Brain microvascular endothelial cell (primary cell): ENCODE measurements around the gene DLGAP1.
"Not testable (repeated sequence)": the region's sequence is repeated elsewhere in the genome, so short reads cannot be mapped to it uniquely, and the experiment has no call there.

ENCODE experiments used
- DNase-seq: peaks from one replicate; pipeline ENCODE4 v3.0.0-alpha.2; 2020
- H3K27ac ChIP-seq: fragments of 250-450 bp; sonication (Bioruptor Pico); 2 replicates; pipeline ENCODE4 v1.5.1; 2020; ENCODE audit warnings: mild to moderate bottlenecking, moderate library complexity
- H3K27me3 ChIP-seq: fragments of 250-450 bp; sonication (Bioruptor Pico); replicated peaks from 2 replicates; pipeline ENCODE4 v1.5.1; 2020; ENCODE audit warnings: mild to moderate bottlenecking
- H3K36me3 ChIP-seq: fragments of 250-450 bp; sonication (Bioruptor Pico); replicated peaks from 2 replicates; pipeline ENCODE4 v1.5.1; 2020; ENCODE audit warnings: mild to moderate bottlenecking
- H3K4me3 ChIP-seq: 2 replicates; pipeline ENCODE4 v1.5.1; 2011; ENCODE audit warnings: low read depth, mild to moderate bottlenecking, control low read depth, low read length, moderate library complexity
- in situ Hi-C: cut with HindIII; loops from 2 replicates; pipeline ENCODE4 v1.10.0; 2017; ENCODE audit warnings: low sequenced_read_pairs, low pct_ligation_motif_present
- TF ChIP-seq, protein P1 (sequence below): IDR thresholded peaks from 2 replicates; pipeline ENCODE4 v1.5.1; 2011; ENCODE audit warnings: low read depth, mild to moderate bottlenecking, moderate library complexity, low read length, control low read depth, inconsistent platforms; ENCODE audit errors: missing control alignments

DLGAP1 gene

DNA sequence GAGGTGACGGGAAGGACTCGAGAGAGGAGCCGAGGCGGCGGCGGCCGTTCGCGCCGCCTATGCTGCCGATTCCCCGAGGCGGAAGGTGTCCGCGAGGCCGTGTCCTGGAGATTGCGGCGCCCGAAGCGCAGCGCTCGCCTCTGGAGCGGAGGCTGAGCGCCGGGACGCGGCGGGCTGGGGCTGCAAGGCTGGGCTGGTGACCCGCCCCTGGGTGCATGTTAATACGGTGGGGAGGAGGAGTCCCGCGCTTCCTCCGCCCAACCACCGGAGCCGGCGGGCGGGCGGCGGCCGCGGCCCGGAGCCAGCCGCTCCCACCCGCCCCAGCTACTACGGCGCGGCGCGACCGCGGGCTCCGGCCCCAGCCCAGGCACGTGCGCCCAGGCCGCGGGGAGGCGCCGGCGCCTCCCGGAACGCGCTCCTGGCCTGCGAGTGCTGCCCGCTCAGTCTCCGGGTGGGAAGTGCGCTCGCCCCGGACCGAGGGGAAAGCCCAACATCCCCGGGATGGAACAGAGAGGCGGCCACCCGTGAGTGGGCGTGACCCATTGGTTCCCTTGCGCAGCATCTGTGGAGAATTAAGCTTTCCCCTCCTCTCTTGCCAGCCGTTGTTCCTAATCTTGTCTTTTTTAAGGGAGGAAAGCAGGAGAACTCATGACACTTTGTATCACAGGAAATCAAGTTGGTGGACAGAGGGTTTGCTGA lies at the start of gene DLGAP1:
Gene DLGAP1 (minus strand): TSS at position 195 of the 699 bp plus-strand sequence.
- peak within 1 kb of the TSS; percentile 31 for H3K4me3 ChIP-seq
- in situ Hi-C loops: no loop called here

DNA sequence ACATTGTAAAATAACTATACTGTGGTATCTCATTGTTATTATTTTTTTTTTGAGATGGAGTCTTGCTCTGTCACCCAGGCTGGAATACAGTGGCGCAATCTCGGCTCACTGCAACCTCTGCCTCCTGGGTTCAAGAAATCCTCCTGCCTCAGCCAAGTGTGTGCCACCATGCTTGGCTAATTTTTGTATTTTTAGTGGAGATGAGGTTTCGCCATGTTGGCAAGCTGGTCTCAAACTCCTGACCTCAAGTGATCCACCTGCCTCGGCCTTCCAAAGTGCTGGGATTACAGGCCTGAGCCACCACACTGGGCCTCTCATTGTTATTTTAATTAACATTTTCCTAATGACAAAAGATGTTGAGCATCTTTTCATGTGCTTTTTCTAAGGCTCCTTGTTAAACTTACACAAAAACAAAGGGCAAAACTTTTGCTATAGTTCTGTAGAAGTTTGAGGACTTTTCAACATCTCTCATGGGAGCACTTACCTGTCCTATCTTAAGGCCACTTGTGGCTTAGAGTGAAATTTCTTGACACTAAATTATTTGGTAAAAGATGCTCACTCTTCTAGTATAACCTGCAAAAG lies 39.7 kb upstream of the DLGAP1 start:
- H3K4me3 ChIP-seq, in situ Hi-C loops, DNase-seq, H3K36me3 ChIP-seq, H3K27ac ChIP-seq, H3K27me3 ChIP-seq: not testable (repeated sequence)

More for the DNA sequence above, at the start of gene DLGAP1:
- TF ChIP-seq, protein P1, sequence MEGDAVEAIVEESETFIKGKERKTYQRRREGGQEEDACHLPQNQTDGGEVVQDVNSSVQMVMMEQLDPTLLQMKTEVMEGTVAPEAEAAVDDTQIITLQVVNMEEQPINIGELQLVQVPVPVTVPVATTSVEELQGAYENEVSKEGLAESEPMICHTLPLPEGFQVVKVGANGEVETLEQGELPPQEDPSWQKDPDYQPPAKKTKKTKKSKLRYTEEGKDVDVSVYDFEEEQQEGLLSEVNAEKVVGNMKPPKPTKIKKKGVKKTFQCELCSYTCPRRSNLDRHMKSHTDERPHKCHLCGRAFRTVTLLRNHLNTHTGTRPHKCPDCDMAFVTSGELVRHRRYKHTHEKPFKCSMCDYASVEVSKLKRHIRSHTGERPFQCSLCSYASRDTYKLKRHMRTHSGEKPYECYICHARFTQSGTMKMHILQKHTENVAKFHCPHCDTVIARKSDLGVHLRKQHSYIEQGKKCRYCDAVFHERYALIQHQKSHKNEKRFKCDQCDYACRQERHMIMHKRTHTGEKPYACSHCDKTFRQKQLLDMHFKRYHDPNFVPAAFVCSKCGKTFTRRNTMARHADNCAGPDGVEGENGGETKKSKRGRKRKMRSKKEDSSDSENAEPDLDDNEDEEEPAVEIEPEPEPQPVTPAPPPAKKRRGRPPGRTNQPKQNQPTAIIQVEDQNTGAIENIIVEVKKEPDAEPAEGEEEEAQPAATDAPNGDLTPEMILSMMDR: no peak
- DNase-seq: peak; percentile 2
- no peak within 1 kb of the TSS for H3K27ac ChIP-seq
- no peaks in the 10 kb centered on the region for H3K36me3 ChIP-seq
- H3K27me3 ChIP-seq: peaks cover 22% of the 10 kb centered on the region

DNA sequence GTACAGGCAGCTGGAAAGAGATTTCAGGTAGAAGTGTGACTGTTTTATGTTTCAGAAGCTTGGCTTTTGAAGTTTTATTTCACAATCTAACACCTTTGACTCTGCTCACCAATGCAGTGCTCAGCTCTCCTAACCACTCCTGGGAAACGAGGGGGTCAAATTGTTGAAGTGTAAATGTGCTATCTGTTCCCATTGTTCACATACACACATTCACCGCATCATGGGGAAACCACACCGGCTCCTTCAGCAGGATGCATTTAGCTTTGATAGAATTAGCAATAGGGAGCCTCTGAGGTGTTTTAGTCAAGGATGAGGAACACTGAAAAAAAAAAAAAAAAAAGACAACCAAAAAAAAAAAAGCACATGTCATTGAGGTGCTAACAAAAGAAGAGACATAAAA lies 13.4 kb upstream of the DLGAP1 start:
- H3K4me3 ChIP-seq: no peak overlapping the region
- no peak for DNase-seq
- TF ChIP-seq, protein P1: no peak
- in situ Hi-C loops: no loop called here
- no peak overlapping the region for H3K27ac ChIP-seq
- H3K27me3 ChIP-seq: no peaks in the 10 kb centered on the region
- H3K36me3 ChIP-seq: no peaks in the 10 kb centered on the region

DNA sequence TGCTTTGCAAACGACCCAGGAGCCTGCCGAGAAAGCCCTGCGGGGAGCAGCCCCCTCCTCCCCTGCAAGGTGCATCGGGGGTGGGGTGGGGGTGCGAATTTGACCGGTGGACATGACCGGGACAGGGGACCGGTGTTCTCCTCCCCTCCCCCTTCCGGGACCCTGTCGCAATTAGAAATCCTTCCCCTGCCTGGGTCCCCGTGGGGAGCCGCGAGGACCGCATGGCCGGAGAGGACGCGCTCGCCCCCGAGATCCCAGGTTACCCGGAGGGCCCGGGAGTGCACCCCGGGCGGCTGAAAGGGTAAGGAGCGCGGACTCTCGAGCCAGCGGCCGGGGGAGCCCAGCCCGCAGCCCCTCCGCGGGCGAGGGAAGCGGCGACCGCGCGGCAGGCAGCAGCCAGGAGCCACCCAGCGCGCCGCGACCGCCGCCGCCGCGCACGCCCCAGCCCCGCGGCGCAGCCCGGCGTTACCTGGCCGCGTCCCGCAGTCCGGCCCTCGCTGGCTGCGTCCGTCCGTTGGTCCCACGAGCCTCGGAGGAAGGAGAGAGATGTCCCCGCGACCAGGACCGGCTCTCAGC lies 482 bp downstream of the DLGAP1 start:
- Histone ChIP-seq H3K27me3 (peaks cover 22% of the 10 kb centered on the region), H3K4me3 (peak overlapping the region; percentile 31), H3K36me3 (no peaks in the 10 kb centered on the region), H3K27ac (no peak overlapping the region)
- no peak for DNase-seq
- in situ Hi-C loops: no loop called here
- TF ChIP-seq, protein P1: no peak

DNA sequence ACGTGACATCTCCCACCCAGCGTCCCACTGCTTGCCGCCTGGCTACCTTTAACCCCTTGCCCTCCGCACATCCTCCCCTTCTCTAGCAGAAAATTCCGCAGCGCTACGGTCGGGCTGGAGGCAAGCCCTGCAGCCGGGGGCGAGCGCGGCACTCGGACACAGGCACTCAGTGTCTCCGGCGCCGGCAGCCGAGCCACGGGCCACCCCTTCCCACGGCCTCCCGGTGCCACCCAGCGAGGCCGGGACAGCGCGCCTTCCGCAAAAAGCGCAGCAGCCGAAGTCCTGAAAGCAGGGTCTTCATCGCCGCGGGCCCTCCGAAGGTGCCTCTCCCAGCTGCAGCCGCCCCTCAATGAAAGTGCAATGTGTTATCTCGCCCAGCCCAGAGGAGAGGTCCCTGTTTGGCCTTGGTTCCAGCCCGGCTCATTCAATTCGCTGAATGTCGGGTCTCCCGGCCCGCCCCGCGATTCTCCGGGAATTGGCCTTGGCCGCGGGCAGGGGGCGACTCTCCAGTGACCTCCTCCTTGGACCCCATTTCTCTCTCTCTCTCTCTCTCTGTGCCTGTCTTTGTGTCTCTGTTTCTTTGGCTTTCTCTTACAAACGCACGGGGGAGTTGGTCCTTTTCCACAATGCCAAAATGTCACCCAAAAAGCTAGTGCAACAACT lies 1.1 kb downstream of the DLGAP1 start:
- Histone ChIP-seq H3K27me3 (peaks cover 22% of the 10 kb centered on the region), H3K36me3 (no peaks in the 10 kb centered on the region), H3K4me3 (peak overlapping the region; percentile 24), H3K27ac (no peak overlapping the region)
- no peak for DNase-seq
- TF ChIP-seq, protein P1: no peak
- in situ Hi-C loops: no loop called here

DNA sequence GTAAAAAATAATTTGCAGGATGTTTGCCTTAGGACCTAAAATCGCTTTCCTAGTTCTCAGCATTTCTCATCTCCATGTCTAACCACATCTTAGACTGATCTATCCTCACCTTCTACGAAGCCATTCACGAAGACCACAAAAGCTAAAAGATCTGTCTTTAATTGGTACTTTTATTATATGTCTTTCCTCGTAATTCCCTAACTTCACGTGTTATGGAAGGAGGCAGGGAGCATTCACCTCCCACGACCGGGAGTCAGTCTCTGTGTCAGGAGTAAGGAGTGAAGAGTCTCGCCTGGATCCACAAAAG lies 1.6 kb downstream of the DLGAP1 start:
- Histone ChIP-seq H3K36me3 (no peaks in the 10 kb centered on the region), H3K4me3 (no peak overlapping the region), H3K27me3 (peaks cover 22% of the 10 kb centered on the region), H3K27ac (no peak overlapping the region)
- TF ChIP-seq, protein P1: no peak
- DNase-seq: no peak
- in situ Hi-C loops: no loop called here
